GDM1 (cell line): ENCODE data around the gene MARCKSL1.
A peak's percentile ranks its signal among the peaks of the same experiment; 100 is the strongest.

Source experiments
- DNase-seq: peaks from one replicate; lab custom pipeline; 2025; lab: John Stamatoyannopoulos, UW

MARCKSL1 gene

GRCh38 chr1:32352831-32353383 is 16.9 kb upstream of the MARCKSL1 start:
- no peak for DNase-seq

- DNase-seq: no peak
Observed at GRCh38 chr1:32352239-32352745, 16.3 kb upstream of the MARCKSL1 start.

GRCh38 chr1:32351399-32352238 is 15.6 kb upstream of the MARCKSL1 start:
- peak; percentile 93 for DNase-seq

- DNase-seq: peak; percentile 83
Observed at GRCh38 chr1:32350785-32351398, 14.9 kb upstream of the MARCKSL1 start.

GRCh38 chr1:32349211-32349708 is 13.2 kb upstream of the MARCKSL1 start:
- DNase-seq: peak; percentile 68

- DNase-seq: no peak
Observed at GRCh38 chr1:32346532-32347157, 10.6 kb upstream of the MARCKSL1 start.

GRCh38 chr1:32345289-32345827 is 9.3 kb upstream of the MARCKSL1 start:
- peak; percentile 51 for DNase-seq

GRCh38 chr1:32342704-32343103 is 6.7 kb upstream of the MARCKSL1 start:
- DNase-seq: no peak

- DNase-seq: no peak
Observed at GRCh38 chr1:32341971-32342370, 5.9 kb upstream of the MARCKSL1 start.

GRCh38 chr1:32341186-32341757 is 5.2 kb upstream of the MARCKSL1 start:
- DNase-seq: no peak

- DNase-seq: peak; percentile 50
Observed at GRCh38 chr1:32339363-32339978, 3.4 kb upstream of the MARCKSL1 start.

GRCh38 chr1:32338637-32339145 is 2.7 kb upstream of the MARCKSL1 start:
- DNase-seq: no peak

GRCh38 chr1:32337855-32338636 is 2.0 kb upstream of the MARCKSL1 start:
- peak; percentile 64 for DNase-seq

- DNase-seq: peak; percentile 67
Observed at GRCh38 chr1:32336963-32337675, 1.1 kb upstream of the MARCKSL1 start.

GRCh38 chr1:32336591-32336932 is 529 bp upstream of the MARCKSL1 start:
- DNase-seq: no peak

- DNase-seq: no peak
Observed at GRCh38 chr1:32335535-32335789, 571 bp downstream of the MARCKSL1 start.

- peak; percentile 44 for DNase-seq
Observed at GRCh38 chr1:32334864-32335534, 1.0 kb downstream of the MARCKSL1 start.

GRCh38 chr1:32334274-32334861 is 1.7 kb downstream of the MARCKSL1 start:
- DNase-seq: no peak
